PFSK-1 (cell line): ENCODE results near the gene IL6ST.

Experiments
- FOXP2 ChIP-seq: optimal IDR thresholded peaks from 2 replicates; pipeline ENCODE3; 2011; ENCODE audit warnings: borderline replicate concordance, control low read depth, inconsistent platforms; ENCODE audit not compliant: insufficient read depth; ENCODE audit errors: extremely low read length, extremely low read depth
- POLR2AphosphoS5 ChIP-seq: IDR thresholded peaks from 2 replicates; pipeline ENCODE4 v1.6.1; 2012; ENCODE audit warnings: low read depth, mild to moderate bottlenecking, control low read depth, low read length, moderate library complexity
- REST ChIP-seq, 2 experiments: IDR thresholded peaks; 2 replicates each; pipeline versions ENCODE4 v1.6.1 to v1.8.0; 2011 to 2012; ENCODE audit warnings: low read depth in 2 of 2, low read length in 2 of 2, control low read depth in 1 of 2, inconsistent platforms in 1 of 2, mild to moderate bottlenecking in 1 of 2, moderate library complexity in 1 of 2; ENCODE audit not compliant: insufficient read depth in 1 of 2
- SIN3A ChIP-seq: IDR thresholded peaks from 2 replicates; pipeline ENCODE4 v1.6.1; 2012; ENCODE audit warnings: mild to moderate bottlenecking, low read length, moderate library complexity, borderline replicate concordance; ENCODE audit not compliant: insufficient read depth
- TAF1 ChIP-seq: IDR thresholded peaks from 2 replicates; pipeline ENCODE4 v1.6.1; 2012; ENCODE audit warnings: low read length, control low read depth, borderline replicate concordance; ENCODE audit not compliant: insufficient read depth

GRCh38 chr5:55985181-55985580, 9.6 kb downstream of the IL6ST start:
- TF ChIP-seq REST (IDR thresholded peaks at IDR 0.05; ENCODE audit: insufficient read depth in 1 of 2, low read depth in 2 of 2, low read length in 2 of 2) (no peak), TAF1 (no peak), POLR2AphosphoS5 (no peak), SIN3A (no peak), FOXP2 (no peak)
